Measurements from ENCODE around the gene SLC27A5. TPM values are rescaled to one million over a fixed set of nuclear protein-coding genes. Genes with fewer than 3 reads are reported as not detected.
A peak's percentile ranks its signal among the peaks of the same experiment; 100 is the strongest.
"Not testable (repeated sequence)": the region's sequence is repeated elsewhere in the genome, so short reads cannot be mapped to it uniquely, and the experiment has no call there.

SLC27A5 gene
- total and polyA plus RNA-seq, 2 donors from 2014 or later = 10.8 to 41.5 TPM

- DNase-seq = peak in 2 of 5 donors; percentile 43 to 62
- TF ChIP-seq CTCF (IDR thresholded peaks at IDR 0.05; ENCODE audit: borderline replicate concordance, extremely low read depth, insufficient read depth) = no peak
- H3K9me3 ChIP-seq (ENCODE audit: control insufficient read depth in 2 of 3, insufficient read depth in 1 of 3, low read length in 3 of 3) = no peaks in the 10 kb centered on the region
- H3K36me3 ChIP-seq (ENCODE audit: control insufficient read depth in 2 of 3, insufficient read depth in 3 of 3, low read length in 3 of 3) = peaks cover 10 to 43% (median 31%) of the 10 kb centered on the region in 3 donors
- intact Hi-C loops (cut with DNase I) = no loop called here
- no peaks in the 10 kb centered on the region for H3K27me3 ChIP-seq (ENCODE audit: control insufficient read depth, insufficient read depth, low read length)
- peaks cover 2 to 20% (median 9%) of the 10 kb centered on the region in 3 donors for H3K4me1 ChIP-seq (ENCODE audit: control insufficient read depth in 2 of 3, insufficient read depth in 2 of 3, low read depth in 1 of 3, low read length in 3 of 3)
- peak overlapping the region; percentile 66 to 86 (median 78) for H3K4me3 ChIP-seq (ENCODE audit: low read length in 3 of 3)
- H3K9ac ChIP-seq (ENCODE audit: low read length in 3 of 3) = peak overlapping the region; percentile 50 to 87 (median 80)
- no peak for FAIRE-seq
- H3K27ac ChIP-seq (ENCODE audit: low read depth in 2 of 2, low read length in 2 of 2) = no peak overlapping the region
These were observed 33.7 kb upstream of the SLC27A5 start for GRCh38 chr19:58545286-58546018.

- intact Hi-C loops (cut with DNase I) = no loop called here
- peak in 4 of 5 donors; percentile 75 to 86 (median 80) for DNase-seq
- peak overlapping the region; percentile 96 to 99 for H3K27ac ChIP-seq (ENCODE audit: low read depth in 2 of 2, low read length in 2 of 2)
These were observed 32.9 kb upstream of the SLC27A5 start for GRCh38 chr19:58544591-58545285.

GRCh38 chr19:58543826-58544590, 32.2 kb upstream of the SLC27A5 start, which contains the start of gene TRIM28:
Gene TRIM28, plus strand, starts transcription at chr19:58544064. Its CDS starts 694 bp downstream, at chr19:58544758.
- Histone ChIP-seq H3K9ac (ENCODE audit: low read length in 3 of 3) (peak within 1 kb of the TSS; percentile 67 to 87 (median 81)), H3K4me1 (ENCODE audit: control insufficient read depth in 2 of 3, insufficient read depth in 2 of 3, low read depth in 1 of 3, low read length in 3 of 3) (peaks cover 2 to 20% (median 9%) of the 10 kb centered on the region in 3 donors), H3K36me3 (ENCODE audit: control insufficient read depth in 2 of 3, insufficient read depth in 3 of 3, low read length in 3 of 3) (peaks cover 7 to 29% (median 17%) of the 10 kb centered on the region in 3 donors), H3K4me3 (ENCODE audit: low read length in 3 of 3) (peak within 1 kb of the TSS; percentile 75 to 86 (median 78)), H3K27me3 (ENCODE audit: control insufficient read depth, insufficient read depth, low read length) (no peaks in the 10 kb centered on the region), H3K9me3 (ENCODE audit: control insufficient read depth in 2 of 3, insufficient read depth in 1 of 3, low read length in 3 of 3) (no peaks in the 10 kb centered on the region), H3K27ac (ENCODE audit: low read depth in 2 of 2, low read length in 2 of 2) (peak within 1 kb of the TSS; percentile 96 to 99)
- DNase-seq (peak; percentile 100), FAIRE-seq (peak; percentile 89)
- intact Hi-C loops (cut with DNase I) = no loop called here
- no peak for TF ChIP-seq CTCF (IDR thresholded peaks at IDR 0.05; ENCODE audit: borderline replicate concordance, extremely low read depth, insufficient read depth)

More at GRCh38 chr19:58544591-58545285, 32.9 kb upstream of the SLC27A5 start:
- peaks cover 2 to 20% (median 9%) of the 10 kb centered on the region in 3 donors for H3K4me1 ChIP-seq (ENCODE audit: control insufficient read depth in 2 of 3, insufficient read depth in 2 of 3, low read depth in 1 of 3, low read length in 3 of 3)
- H3K27me3 ChIP-seq (ENCODE audit: control insufficient read depth, insufficient read depth, low read length) = no peaks in the 10 kb centered on the region
- no peak for TF ChIP-seq CTCF (IDR thresholded peaks at IDR 0.05; ENCODE audit: borderline replicate concordance, extremely low read depth, insufficient read depth)
- no peaks in the 10 kb centered on the region for H3K9me3 ChIP-seq (ENCODE audit: control insufficient read depth in 2 of 3, insufficient read depth in 1 of 3, low read length in 3 of 3)
- peak overlapping the region; percentile 50 to 87 (median 80) for H3K9ac ChIP-seq (ENCODE audit: low read length in 3 of 3)
- H3K36me3 ChIP-seq (ENCODE audit: control insufficient read depth in 2 of 3, insufficient read depth in 3 of 3, low read length in 3 of 3) = peaks cover 7 to 36% (median 24%) of the 10 kb centered on the region in 3 donors
- H3K4me3 ChIP-seq (ENCODE audit: low read length in 3 of 3) = peak overlapping the region; percentile 66 to 86 (median 78)
- FAIRE-seq = no peak

- intact Hi-C loops (cut with DNase I); H3K4me3 ChIP-seq (ENCODE audit: low read length in 3 of 3); FAIRE-seq; H3K27me3 ChIP-seq (ENCODE audit: control insufficient read depth, insufficient read depth, low read length); H3K9me3 ChIP-seq (ENCODE audit: control insufficient read depth in 2 of 3, insufficient read depth in 1 of 3, low read length in 3 of 3); H3K27ac ChIP-seq (ENCODE audit: low read depth in 2 of 2, low read length in 2 of 2): not testable (repeated sequence)
- peaks cover 2 to 21% (median 9%) of the 10 kb centered on the region in 3 donors for H3K4me1 ChIP-seq (ENCODE audit: control insufficient read depth in 2 of 3, insufficient read depth in 2 of 3, low read depth in 1 of 3, low read length in 3 of 3)
- peak overlapping the region in 1 of 3 donors; percentile 81 for H3K9ac ChIP-seq (ENCODE audit: low read length in 3 of 3)
- H3K36me3 ChIP-seq (ENCODE audit: control insufficient read depth in 2 of 3, insufficient read depth in 3 of 3, low read length in 3 of 3) = peaks cover 2 to 19% (median 7%) of the 10 kb centered on the region in 3 donors
- peak in 1 of 5 donors; percentile 48 for DNase-seq
These were observed 31.0 kb upstream of the SLC27A5 start for GRCh38 chr19:58542641-58543372.

- H3K27me3 ChIP-seq (ENCODE audit: control insufficient read depth, insufficient read depth, low read length); DNase-seq; H3K27ac ChIP-seq (ENCODE audit: low read depth in 2 of 2, low read length in 2 of 2); H3K4me1 ChIP-seq (ENCODE audit: control insufficient read depth in 2 of 3, insufficient read depth in 2 of 3, low read depth in 1 of 3, low read length in 3 of 3); FAIRE-seq; H3K36me3 ChIP-seq (ENCODE audit: control insufficient read depth in 2 of 3, insufficient read depth in 3 of 3, low read length in 3 of 3); H3K4me3 ChIP-seq (ENCODE audit: low read length in 3 of 3); H3K9me3 ChIP-seq (ENCODE audit: control insufficient read depth in 2 of 3, insufficient read depth in 1 of 3, low read length in 3 of 3); intact Hi-C loops (cut with DNase I); H3K9ac ChIP-seq (ENCODE audit: low read length in 3 of 3): not testable (repeated sequence)
These were observed 27.4 kb upstream of the SLC27A5 start for GRCh38 chr19:58539169-58539559.

Measured in kidney (tissue), 14 donors.